ENCODE measurements around the gene STX8. TPM values are rescaled to one million over a fixed set of nuclear protein-coding genes. Genes with fewer than 3 reads are reported as not detected.
"Not testable (repeated sequence)": the region's sequence is repeated elsewhere in the genome, so short reads cannot be mapped to it uniquely, and the experiment has no call there.

STX8 gene
- total RNA-seq, 1 donor, result 77.5 TPM

DNA sequence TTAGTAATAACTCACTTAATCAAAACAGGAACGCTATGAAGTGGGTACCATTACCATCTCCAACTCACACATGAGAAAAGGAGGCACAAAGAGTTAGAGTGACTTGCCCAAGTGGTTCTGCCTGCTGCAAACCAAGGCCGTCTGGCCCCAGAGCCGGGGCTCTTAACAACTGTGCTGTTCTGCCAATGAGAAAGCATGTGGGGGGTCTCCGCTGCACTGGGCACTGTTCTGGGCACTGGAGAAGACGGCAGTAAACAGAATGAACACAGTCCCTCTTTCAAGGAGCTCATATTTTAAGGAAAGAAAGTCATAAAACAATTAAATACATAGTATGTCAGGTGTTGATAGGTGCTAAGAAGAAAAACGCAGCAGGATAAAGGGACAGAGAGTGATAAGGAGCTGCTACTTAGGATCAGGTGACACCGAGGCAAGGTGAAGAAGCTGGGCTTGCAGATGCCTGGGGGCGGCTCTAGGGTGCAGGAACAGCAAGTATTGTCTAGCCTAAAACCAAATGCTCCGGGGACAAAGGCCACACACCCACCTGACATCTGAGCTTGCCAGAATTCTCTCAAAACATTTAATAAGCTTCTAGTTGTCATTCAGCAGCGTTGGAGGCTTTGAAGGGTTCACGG lies 6.5 kb downstream of the STX8 start:
- TF ChIP-seq, protein P1, sequence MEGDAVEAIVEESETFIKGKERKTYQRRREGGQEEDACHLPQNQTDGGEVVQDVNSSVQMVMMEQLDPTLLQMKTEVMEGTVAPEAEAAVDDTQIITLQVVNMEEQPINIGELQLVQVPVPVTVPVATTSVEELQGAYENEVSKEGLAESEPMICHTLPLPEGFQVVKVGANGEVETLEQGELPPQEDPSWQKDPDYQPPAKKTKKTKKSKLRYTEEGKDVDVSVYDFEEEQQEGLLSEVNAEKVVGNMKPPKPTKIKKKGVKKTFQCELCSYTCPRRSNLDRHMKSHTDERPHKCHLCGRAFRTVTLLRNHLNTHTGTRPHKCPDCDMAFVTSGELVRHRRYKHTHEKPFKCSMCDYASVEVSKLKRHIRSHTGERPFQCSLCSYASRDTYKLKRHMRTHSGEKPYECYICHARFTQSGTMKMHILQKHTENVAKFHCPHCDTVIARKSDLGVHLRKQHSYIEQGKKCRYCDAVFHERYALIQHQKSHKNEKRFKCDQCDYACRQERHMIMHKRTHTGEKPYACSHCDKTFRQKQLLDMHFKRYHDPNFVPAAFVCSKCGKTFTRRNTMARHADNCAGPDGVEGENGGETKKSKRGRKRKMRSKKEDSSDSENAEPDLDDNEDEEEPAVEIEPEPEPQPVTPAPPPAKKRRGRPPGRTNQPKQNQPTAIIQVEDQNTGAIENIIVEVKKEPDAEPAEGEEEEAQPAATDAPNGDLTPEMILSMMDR (IDR thresholded peaks at IDR 0.05; ENCODE audit: insufficient read depth, low read length), result no peak

DNA sequence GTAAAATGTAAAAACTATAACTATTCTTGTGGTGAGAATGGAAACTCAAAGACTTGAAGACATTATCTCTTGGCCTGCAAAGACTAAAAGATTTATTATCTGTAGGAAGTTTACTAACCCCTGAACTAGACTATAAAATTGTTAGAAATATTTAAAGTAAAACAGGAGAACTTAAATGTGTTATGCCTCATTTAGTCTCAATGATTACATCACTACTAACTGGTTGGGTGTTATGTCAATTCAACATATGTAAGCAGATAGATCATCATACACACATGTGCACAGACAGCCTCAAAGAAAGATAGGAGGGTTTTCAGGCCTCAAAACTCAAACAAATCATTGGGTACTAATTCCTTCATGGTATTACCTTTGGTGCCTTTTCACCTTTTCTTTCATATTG lies 7.6 kb downstream of the STX8 start:
- no peak for DNase-seq (ENCODE audit: low read depth)
- TF ChIP-seq, protein P1 (IDR thresholded peaks at IDR 0.05; ENCODE audit: insufficient read depth, low read length), result no peak
- no peak overlapping the region for H3K4me3 ChIP-seq (ENCODE audit: low read depth, low read length)

More for the DNA sequence above, 6.5 kb downstream of the STX8 start:
- no peak overlapping the region for H3K4me3 ChIP-seq (ENCODE audit: low read depth, low read length)
- no peak for DNase-seq (ENCODE audit: low read depth)

DNA sequence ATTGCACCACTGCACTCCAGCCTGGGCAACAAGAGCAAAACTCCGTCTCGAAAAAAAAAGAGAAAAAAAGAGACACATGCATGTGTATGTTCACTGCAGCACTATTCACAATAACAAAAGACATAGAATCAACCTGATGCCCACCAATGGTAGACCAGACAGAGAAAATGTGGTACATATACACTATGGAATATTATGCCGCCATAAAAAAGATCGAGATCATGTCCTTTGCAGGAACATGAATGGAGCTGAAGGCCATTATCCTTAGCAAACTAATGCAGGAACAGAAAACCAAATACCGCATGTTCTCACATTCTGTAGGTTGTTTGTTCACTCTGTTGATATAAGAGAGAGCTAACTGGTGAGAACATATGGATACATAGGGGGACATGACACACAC lies 8.9 kb downstream of the STX8 start:
- DNase-seq (ENCODE audit: low read depth); H3K4me3 ChIP-seq (ENCODE audit: low read depth, low read length): not testable (repeated sequence)

DNA sequence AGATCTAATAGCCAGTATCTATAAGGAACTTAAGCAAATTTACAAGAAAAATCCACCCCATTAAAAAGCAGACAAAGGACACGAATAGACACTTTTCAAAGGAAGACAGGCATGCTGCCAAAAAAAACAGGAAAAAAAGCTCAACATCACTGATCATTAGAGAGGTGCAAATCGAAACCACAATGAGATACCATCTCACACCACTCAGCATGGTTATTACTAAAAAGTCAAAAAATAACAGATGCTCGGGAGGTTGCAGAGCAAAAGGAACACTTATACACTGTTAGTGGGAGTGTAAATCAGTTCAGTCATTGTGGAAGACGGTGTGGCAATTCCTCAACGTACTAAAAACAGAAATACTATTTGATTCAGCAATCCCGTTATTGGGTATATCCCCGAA lies 9.6 kb downstream of the STX8 start:
- DNase-seq (ENCODE audit: low read depth), result peak; percentile 1
- TF ChIP-seq, protein P1 (IDR thresholded peaks at IDR 0.05; ENCODE audit: insufficient read depth, low read length), result no peak
- H3K4me3 ChIP-seq (ENCODE audit: low read depth, low read length), result no peak overlapping the region

DNA sequence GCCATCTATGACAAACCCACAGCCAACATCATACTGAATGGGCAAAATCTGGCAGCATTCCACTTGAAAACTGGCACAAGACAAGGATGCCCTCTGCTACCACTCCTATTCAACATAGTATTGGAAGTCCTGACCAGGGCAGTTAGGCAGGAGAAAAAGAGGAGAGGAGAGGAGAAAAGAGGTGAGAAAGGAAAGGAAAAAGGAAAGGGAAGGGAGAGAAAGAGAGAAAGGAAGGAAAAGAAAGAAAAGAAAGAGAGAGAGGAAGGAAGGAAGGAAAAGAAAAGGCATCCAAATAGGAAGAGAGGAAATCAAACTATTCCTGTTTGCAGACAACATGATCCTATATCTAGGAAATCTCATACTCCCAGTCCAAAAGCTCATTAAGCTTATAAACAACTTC lies 11.5 kb downstream of the STX8 start:
- TF ChIP-seq, protein P1 (IDR thresholded peaks at IDR 0.05; ENCODE audit: insufficient read depth, low read length), result no peak
- no peak for DNase-seq (ENCODE audit: low read depth)
- H3K4me3 ChIP-seq (ENCODE audit: low read depth, low read length), result no peak overlapping the region

DNA sequence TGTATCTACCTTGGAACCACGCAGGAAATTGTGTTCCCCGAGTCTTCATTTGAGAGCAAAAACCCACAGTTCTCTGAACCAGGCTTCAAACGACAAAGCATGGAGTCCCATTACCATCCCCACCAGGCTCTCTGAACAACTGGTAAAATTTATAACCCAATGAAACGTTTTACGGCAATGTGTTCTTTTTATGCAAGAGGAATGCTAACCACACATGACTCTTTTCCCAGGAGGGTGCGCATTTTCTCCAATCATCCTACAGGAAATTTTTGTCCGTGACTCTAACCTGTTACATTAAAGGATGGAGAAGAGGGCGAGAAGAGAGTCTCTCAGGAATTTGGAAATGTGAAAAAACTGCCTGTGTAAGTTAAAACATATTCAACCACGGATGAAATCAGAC lies 17.8 kb downstream of the STX8 start:
- DNase-seq (ENCODE audit: low read depth), result no peak
- no peak overlapping the region for H3K4me3 ChIP-seq (ENCODE audit: low read depth, low read length)
- TF ChIP-seq, protein P1 (IDR thresholded peaks at IDR 0.05; ENCODE audit: insufficient read depth, low read length), result no peak

DNA sequence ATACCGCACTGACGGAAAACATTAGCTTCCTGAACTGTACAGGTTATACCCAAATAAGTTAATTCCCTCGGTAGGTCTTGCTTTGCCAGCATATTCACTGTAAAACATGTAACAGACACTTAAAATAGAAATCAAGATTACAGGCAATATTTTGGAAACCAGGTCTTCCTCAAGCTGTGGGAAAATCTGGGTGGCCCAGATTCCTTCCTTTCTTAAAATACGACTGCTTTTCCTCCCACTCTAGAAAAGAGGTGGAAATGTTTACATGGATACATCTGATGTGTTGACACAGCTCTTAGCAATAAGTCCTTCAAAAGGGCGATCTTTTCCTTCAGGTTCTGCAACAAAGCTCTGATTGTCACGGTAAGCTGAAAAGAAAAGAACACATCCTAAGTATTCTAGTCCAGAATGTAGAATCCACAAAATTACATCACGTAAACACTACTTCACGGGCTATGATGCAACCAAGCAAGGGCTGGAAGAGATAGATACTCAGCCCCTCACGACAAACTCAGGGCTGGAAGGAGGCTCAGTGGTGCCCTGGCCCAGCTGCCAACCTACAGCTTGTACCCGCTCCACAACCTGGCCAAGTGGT lies 18.4 kb downstream of the STX8 start:
- TF ChIP-seq, protein P1 (IDR thresholded peaks at IDR 0.05; ENCODE audit: insufficient read depth, low read length), result no peak
- no peak for DNase-seq (ENCODE audit: low read depth)
- no peak overlapping the region for H3K4me3 ChIP-seq (ENCODE audit: low read depth, low read length)
